OCI-LY3 (cell line): ENCODE data around the gene STK4.

Experiments used
- EZH2phosphoT487 ChIP-seq: fragments of 200-600 bp; shearing (Covaris generic); IDR thresholded peaks from 2 replicates; pipeline ENCODE4 v1.6.1; 2018; ENCODE audit warnings: antibody characterized with exemption, mixed run types, low read depth
- TF ChIP-seq, protein P1 (sequence below): fragments of 200-600, 300-600 bp; sonication (generic); IDR thresholded peaks from 2 replicates; pipeline ENCODE4 v1.5.1; 2014; ENCODE audit warnings: antibody characterized with exemption, low read length, low read depth

GRCh38 chr20:45092898-45093297 lies 126.6 kb downstream of the STK4 start:
- TF ChIP-seq, protein P1, sequence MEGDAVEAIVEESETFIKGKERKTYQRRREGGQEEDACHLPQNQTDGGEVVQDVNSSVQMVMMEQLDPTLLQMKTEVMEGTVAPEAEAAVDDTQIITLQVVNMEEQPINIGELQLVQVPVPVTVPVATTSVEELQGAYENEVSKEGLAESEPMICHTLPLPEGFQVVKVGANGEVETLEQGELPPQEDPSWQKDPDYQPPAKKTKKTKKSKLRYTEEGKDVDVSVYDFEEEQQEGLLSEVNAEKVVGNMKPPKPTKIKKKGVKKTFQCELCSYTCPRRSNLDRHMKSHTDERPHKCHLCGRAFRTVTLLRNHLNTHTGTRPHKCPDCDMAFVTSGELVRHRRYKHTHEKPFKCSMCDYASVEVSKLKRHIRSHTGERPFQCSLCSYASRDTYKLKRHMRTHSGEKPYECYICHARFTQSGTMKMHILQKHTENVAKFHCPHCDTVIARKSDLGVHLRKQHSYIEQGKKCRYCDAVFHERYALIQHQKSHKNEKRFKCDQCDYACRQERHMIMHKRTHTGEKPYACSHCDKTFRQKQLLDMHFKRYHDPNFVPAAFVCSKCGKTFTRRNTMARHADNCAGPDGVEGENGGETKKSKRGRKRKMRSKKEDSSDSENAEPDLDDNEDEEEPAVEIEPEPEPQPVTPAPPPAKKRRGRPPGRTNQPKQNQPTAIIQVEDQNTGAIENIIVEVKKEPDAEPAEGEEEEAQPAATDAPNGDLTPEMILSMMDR, result no peak
- TF ChIP-seq EZH2phosphoT487, result no peak
